ENCODE results near the gene CSNK1G1.

Gene CSNK1G1

GRCh38 chr15:64285871-64286270 is 70.1 kb downstream of the CSNK1G1 start:
- ATAC-seq, result no peak

DNA sequence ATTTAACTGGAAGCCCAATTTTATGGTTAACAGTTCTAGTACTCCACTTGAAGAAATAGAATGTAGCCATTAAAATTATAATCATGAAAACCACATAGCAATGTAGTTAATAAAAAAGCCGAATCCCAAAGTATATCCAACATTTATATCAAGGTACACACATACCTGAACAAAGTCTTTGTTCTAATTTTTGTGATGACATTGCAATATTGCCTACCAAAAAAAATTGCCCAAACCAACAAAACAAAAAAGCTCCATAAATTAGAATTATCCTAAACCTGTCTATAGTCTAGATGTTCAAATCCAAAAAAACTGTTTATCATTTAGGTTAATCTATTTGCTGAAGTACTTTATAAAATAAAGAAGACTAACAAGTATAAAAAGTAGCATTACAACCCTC is 70.8 kb downstream of the CSNK1G1 start:
- no peak for ATAC-seq

DNA sequence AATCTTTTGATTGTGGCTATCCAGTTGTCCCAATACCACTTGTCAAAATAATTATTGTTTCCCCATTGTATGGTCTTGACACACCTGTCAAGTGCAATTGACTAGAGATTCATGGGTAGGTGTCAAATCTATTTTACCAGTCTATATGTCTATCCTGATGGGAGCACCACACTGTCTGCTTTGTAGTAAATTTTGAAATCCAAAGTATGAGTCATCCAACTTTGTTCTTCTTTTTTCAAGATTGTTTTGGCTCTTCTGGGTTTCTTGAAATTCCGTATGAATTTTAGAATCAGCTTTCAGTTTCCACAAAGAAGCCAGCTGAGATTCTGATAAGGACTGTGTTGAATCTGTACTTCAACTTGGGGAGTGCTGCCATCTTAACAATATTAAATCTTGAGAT is 71.9 kb downstream of the CSNK1G1 start:
- no peak for ATAC-seq

- ATAC-seq, result no peak
Observed at GRCh38 chr15:64282701-64283100, 73.3 kb downstream of the CSNK1G1 start.

DNA sequence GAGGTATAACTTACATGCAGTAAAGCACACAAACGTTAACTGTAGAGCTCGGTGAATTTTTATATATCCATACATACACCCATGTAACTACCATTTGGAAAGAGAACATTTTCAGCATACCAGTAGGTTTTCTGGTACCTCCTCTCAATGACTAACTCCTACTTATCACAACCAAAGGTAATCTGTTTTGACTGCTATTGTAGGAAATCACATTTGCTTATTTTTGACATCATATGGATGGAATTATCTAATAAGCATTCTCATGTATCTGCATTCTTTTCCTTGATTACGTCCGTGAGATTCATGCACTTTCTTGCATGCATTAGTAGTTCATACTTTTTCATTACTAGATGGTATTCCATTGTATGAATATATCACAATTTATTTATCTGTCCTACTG is 76.8 kb downstream of the CSNK1G1 start:
- ATAC-seq, result no peak

DNA sequence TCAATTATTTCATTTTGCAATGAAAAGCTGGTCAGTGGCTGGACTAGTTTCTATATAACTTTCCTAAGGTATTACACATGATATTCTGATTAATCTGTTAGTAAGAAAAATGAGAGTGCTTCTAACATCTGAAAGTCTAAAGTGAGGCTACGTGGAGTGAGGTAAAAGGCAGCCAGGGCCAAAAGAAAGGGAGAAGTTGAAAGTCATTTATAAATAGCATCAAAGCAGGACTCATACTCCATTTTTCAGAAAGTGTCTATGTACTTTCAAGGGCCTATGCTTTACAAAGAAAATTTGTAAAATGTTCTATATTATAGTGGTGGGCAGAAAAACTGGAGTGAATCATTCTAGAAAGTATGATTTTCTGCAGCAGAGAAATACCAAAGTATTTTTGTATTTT is 80.0 kb downstream of the CSNK1G1 start:
- peak; percentile 66 to 67 for ATAC-seq

GRCh38 chr15:64274341-64274950 is 81.5 kb downstream of the CSNK1G1 start:
- ATAC-seq, result no peak

DNA sequence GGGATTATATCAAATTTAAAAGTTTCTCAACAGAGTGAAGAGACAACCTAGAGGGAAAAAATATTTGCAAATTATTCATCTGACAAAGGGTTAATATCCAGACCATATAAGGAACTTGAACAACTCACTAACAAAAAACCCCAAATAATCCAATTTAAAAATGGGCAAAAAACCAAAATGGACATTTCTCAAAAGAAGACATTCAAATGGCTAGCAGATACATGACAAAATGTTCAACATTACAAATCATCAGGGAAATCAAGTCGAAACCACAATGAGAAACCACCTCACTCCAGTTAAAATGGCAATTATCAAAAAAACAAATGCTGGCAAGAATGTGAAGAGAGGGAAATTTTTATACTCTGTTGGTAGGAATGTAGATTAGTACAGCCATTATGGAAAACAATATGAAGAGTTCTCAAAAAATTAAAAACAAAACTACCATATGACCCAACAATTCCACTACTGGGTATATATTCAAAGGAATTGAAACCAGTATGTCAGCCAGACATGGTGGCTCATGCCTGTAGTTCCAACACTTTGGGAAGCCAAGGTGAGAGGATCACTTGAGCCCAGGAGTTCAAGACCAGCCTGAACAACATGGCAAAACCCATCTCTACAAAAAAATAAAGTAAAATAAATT is 88.5 kb downstream of the CSNK1G1 start:
- ATAC-seq, result no peak

DNA sequence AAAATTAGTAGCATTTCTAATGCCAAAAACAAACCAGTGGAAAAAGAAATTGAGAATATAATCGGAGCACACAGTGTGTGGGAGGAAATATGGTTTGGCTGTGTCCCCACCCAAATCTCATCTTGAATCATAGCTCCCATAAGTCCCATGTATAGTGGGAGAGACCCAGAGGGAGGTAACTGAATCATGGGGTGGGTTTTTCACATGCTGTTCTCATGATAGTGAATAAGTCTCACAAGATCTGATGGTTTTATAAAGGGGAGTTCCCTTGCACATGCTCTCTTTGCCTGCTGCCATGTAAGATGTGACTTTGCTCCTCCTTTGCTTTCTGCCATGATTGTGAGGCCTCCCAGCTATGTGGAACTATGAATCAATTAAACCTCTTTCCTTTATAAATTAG is 90.8 kb downstream of the CSNK1G1 start:
- peak; percentile 79 to 96 for ATAC-seq

DNA sequence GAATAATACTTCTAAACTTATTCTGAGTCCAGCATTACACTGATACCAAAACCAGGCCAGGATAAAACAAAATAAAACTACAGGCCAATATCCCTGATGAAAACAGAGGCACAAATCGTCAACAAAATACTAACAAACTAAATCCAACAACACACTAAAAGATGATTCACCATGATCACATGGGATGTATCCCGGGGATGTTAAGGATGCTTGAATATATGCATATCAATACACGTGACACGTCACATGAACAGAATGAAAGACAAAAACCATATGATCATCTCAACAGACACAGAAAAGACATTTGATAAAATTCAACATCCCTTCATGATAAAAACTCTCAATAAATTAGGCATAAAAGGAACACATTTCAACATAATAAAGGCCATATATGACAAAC is 91.5 kb downstream of the CSNK1G1 start:
- ATAC-seq, result no peak

- ATAC-seq, result no peak
Observed at GRCh38 chr15:64263567-64263966, 92.4 kb downstream of the CSNK1G1 start.

- no peak for ATAC-seq
Observed at GRCh38 chr15:64256051-64256450, 99.9 kb downstream of the CSNK1G1 start.

- no peak for ATAC-seq
Observed at GRCh38 chr15:64251658-64252057, 104.3 kb downstream of the CSNK1G1 start.

- ATAC-seq, result peak in 1 of 2 donors; percentile 12
Observed at GRCh38 chr15:64251121-64251520, 104.9 kb downstream of the CSNK1G1 start.

DNA sequence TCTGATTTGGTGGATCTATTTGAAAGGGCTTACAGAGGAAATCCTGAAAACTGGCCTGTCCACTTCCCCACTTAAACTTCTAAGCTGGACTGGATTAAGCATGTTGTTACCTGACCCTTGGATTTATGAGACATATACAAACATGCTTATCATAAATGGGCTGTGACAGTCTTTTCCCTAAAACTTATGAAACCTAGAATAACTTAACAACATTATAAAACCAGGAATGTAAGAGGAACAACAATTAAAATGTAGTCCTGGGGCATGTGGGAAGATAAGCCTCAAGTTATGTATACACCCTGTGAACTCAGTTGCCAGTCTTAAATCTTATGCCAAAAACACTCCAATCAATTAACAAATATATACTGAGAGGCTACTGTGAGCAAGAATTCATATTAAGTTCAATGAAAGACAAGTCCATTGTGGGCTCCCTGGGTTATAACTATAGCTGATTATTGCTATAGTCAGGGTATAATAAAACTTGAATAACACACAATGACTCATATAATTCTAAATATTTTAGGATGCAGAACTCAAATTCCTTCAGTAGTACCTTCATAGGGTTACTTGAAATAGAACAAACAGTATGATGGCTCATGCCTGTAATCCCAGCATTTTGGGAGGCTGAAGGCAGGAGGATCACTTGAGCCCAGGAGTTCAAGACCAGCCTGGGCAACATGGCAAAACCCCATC is 105.9 kb downstream of the CSNK1G1 start:
- ATAC-seq, result no peak

GRCh38 chr15:64249406-64249805 is 106.6 kb downstream of the CSNK1G1 start:
- ATAC-seq, result no peak

DNA sequence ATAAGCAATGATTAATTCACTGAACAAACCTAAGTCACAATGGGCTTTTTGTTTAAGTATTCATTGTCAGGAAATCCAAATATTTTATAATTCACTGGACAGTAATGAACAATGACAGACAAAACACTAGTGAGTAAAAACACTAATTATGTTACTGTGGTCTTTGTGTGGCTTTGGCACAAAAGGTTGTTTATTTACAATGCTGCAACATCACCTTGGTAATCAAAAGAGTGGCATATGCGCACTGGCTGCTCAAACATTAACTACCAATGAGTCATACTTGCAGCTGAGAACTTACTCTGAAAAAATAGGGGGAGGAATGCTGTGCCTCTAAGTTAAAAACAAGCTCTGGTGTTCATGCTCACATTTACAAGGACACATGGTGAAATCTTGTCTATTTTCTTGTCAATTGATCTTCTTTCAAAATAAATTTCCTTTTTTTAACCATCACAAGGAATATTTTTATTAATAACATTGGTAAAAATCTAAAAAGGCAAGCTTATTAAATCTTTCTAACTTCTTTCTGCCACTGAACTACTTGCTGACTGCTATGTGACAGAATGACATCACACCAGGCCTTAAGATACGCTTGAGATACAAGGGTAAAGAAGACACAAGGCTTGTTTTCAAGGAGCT is 107.9 kb downstream of the CSNK1G1 start:
- ATAC-seq, result peak; percentile 63 to 64

DNA sequence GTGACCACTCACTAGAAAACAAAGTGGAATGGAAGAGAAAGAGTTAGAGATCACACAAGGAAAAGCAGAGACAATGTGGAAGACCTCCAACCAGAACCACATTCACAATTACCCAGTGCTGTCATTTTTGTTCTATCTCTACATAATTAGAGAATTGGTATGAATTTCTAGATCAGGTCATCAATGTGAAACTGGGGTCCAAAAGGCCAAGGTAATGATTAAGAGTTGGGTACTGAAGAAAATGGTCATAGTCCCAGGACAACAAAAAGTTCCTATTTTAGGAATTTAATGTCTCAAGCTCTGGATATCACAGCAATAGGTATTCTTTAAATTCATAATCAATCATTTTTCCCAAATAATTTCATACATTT is 108.5 kb downstream of the CSNK1G1 start:
- ATAC-seq, result no peak

- ATAC-seq, result peak; percentile 92 to 93
Observed at GRCh38 chr15:64246364-64247189, 109.4 kb downstream of the CSNK1G1 start.

GRCh38 chr15:64245405-64245804 is 110.6 kb downstream of the CSNK1G1 start:
- ATAC-seq, result no peak

- no peak for ATAC-seq
Observed at GRCh38 chr15:64237677-64238076, 118.3 kb downstream of the CSNK1G1 start.

GRCh38 chr15:64236156-64236894 is 119.6 kb downstream of the CSNK1G1 start:
- no peak for ATAC-seq

All from activated CD4-positive, CD25-positive, alpha-beta regulatory T cell treated with anti-CD3 and anti-CD28 coated beads, Interleukin-2, amount 50 U/mL, for 24 hours (primary cell).